ENCODE results near the gene SAMD11.

SAMD11 gene

GRCh38 chr1:905811-906599, 17.7 kb upstream of the SAMD11 start:
- no peak for DNase-seq

GRCh38 chr1:906600-907420, 16.9 kb upstream of the SAMD11 start:
- DNase-seq = no peak

- DNase-seq = no peak
Observed at GRCh38 chr1:907611-908451, 15.9 kb upstream of the SAMD11 start.

- DNase-seq = no peak
Observed at GRCh38 chr1:908661-909060, 15.1 kb upstream of the SAMD11 start.

GRCh38 chr1:909861-910310, 13.8 kb upstream of the SAMD11 start:
- DNase-seq = no peak

- no peak for DNase-seq
Observed at GRCh38 chr1:910311-910880, 13.3 kb upstream of the SAMD11 start.

GRCh38 chr1:910881-911721, 12.6 kb upstream of the SAMD11 start:
- no peak for DNase-seq

- no peak for DNase-seq
Observed at GRCh38 chr1:911875-912739, 11.6 kb upstream of the SAMD11 start.

- DNase-seq = no peak
Observed at GRCh38 chr1:912740-913301, 10.9 kb upstream of the SAMD11 start.

GRCh38 chr1:913491-914130, 10.1 kb upstream of the SAMD11 start:
- DNase-seq = no peak

GRCh38 chr1:914131-914890, 9.4 kb upstream of the SAMD11 start:
- no peak for DNase-seq

GRCh38 chr1:914891-915280, 8.8 kb upstream of the SAMD11 start:
- no peak for DNase-seq

GRCh38 chr1:915295-916172, 8.2 kb upstream of the SAMD11 start:
- no peak for DNase-seq

- DNase-seq = no peak
Observed at GRCh38 chr1:916173-917075, 7.3 kb upstream of the SAMD11 start.

GRCh38 chr1:917076-917459, 6.7 kb upstream of the SAMD11 start:
- no peak for DNase-seq

- DNase-seq = no peak
Observed at GRCh38 chr1:917466-918091, 6.1 kb upstream of the SAMD11 start.

- no peak for DNase-seq
Observed at GRCh38 chr1:918353-918752, 5.4 kb upstream of the SAMD11 start.

All from NCI-H1048 (cell line).